ENCODE results near the gene GALNT10.

Gene GALNT10

GRCh38 chr5:154449786-154450185, 259.3 kb downstream of the GALNT10 start:
- no peak for DNase-seq

GRCh38 chr5:154451957-154452356, 261.4 kb downstream of the GALNT10 start:
- DNase-seq: no peak

GRCh38 chr5:154455585-154455984, 265.1 kb downstream of the GALNT10 start:
- no peak for DNase-seq

- DNase-seq: no peak
Measured at GRCh38 chr5:154456540-154456939, 266.0 kb downstream of the GALNT10 start.

- no peak for DNase-seq
Measured at GRCh38 chr5:154459015-154459414, 268.5 kb downstream of the GALNT10 start.

- no peak for DNase-seq
Measured at GRCh38 chr5:154460172-154460571, 269.6 kb downstream of the GALNT10 start.

GRCh38 chr5:154461531-154461930, 271.0 kb downstream of the GALNT10 start:
- DNase-seq: no peak

GRCh38 chr5:154464438-154464837, 273.9 kb downstream of the GALNT10 start:
- DNase-seq: no peak

- DNase-seq: no peak
Measured at GRCh38 chr5:154465169-154465568, 274.6 kb downstream of the GALNT10 start.

GRCh38 chr5:154466147-154466546, 275.6 kb downstream of the GALNT10 start:
- DNase-seq: no peak

GRCh38 chr5:154466671-154467070, 276.1 kb downstream of the GALNT10 start:
- no peak for DNase-seq

GRCh38 chr5:154467655-154468354, 277.3 kb downstream of the GALNT10 start:
- DNase-seq: peak; percentile 50 to 80 (median 64)

- DNase-seq: no peak
Measured at GRCh38 chr5:154470137-154470536, 279.6 kb downstream of the GALNT10 start.
